PC-3 (cell line): ENCODE measurements around the gene ARHGEF28. TPM values are rescaled to one million over a fixed set of nuclear protein-coding genes. Genes with fewer than 3 reads are reported as not detected.

Experiments
- ATAC-seq: fragments of 200-7000 bp; cut with Tn5 transposase; 2 replicates; pipeline ENCODE4 v1.9.1; 2020; ENCODE audit warnings: mild to moderate bottlenecking, moderate library complexity
- BruUV-seq: library from RNA; stranded (reverse); fragments of 400-500 nt; replicated peaks from 2 replicates; lab custom pipeline; 2021; lab: Mats Ljungman, UMichigan
- CTCF ChIA-PET: fragments of 300-600 bp; sonication (Branson Sonifier 250); formaldehyde crosslinking; loops from one replicate; lab custom pipeline; 2022; ENCODE audit warnings: antibody characterized with exemption; lab: Charles Lee
- POLR2A ChIA-PET: fragments of 300-600 bp; sonication (Branson Sonifier 250); formaldehyde crosslinking; loops from one replicate; lab custom pipeline; 2022; ENCODE audit warnings: antibody characterized with exemption; ENCODE audit not compliant: unreplicated experiment; lab: Charles Lee
- DNase-seq: peaks from one replicate; pipeline ENCODE4 v3.0.0-alpha.2; 2015
- H2AFZ ChIP-seq: fragments of 300-600 bp; sonication (generic); 2 replicates; pipeline ENCODE4 v1.6.0; 2016; ENCODE audit warnings: antibody characterized with exemption, low read length
- H3F3A ChIP-seq: fragments of 300-600 bp; sonication (generic); one replicate; pipeline ENCODE4 v1.6.0; 2017; ENCODE audit warnings: antibody characterized with exemption, low read length, control low read depth, mild to moderate bottlenecking; ENCODE audit not compliant: unreplicated experiment
- H3K27ac ChIP-seq: fragments of 300-600 bp; sonication (generic); 2 replicates; pipeline ENCODE4 v1.5.1; 2016; ENCODE audit warnings: mild to moderate bottlenecking, low read length
- H3K27me3 ChIP-seq: fragments of 300-600 bp; sonication (generic); 2 replicates; pipeline ENCODE4 v1.6.1; 2016; ENCODE audit warnings: low read length, mixed read lengths
- H3K36me3 ChIP-seq: fragments of 300-600 bp; sonication (generic); 2 replicates; pipeline ENCODE4 v1.6.1; 2016; ENCODE audit warnings: low read depth, mixed run types, low read length, mixed read lengths
- H3K4me1 ChIP-seq: fragments of 300-600 bp; sonication (generic); 2 replicates; pipeline ENCODE4 v1.5.1; 2016; ENCODE audit warnings: low read length; ENCODE audit not compliant: insufficient read depth
- H3K4me2 ChIP-seq: fragments of 300-600 bp; sonication (generic); 2 replicates; pipeline ENCODE4 v1.6.0; 2016; ENCODE audit warnings: low read length
- H3K4me3 ChIP-seq: fragments of 300-600 bp; sonication (generic); 2 replicates; pipeline ENCODE4 v1.5.1; 2016; ENCODE audit warnings: mild to moderate bottlenecking, low read length, mixed read lengths
- H3K79me2 ChIP-seq: fragments of 300-600 bp; sonication (generic); 2 replicates; pipeline ENCODE4 v1.6.1; 2017; ENCODE audit warnings: low read length, mixed read lengths
- H3K9ac ChIP-seq: fragments of 300-600 bp; sonication (generic); 2 replicates; pipeline ENCODE4 v1.6.0; 2016; ENCODE audit warnings: mild to moderate bottlenecking, low read length
- H3K9me2 ChIP-seq: fragments of 300-600 bp; sonication (generic); replicated peaks from 2 replicates; pipeline ENCODE4 v1.6.1; 2016; ENCODE audit warnings: mixed run types, low read length, mixed read lengths
- H3K9me3 ChIP-seq: fragments of 300-600 bp; sonication (generic); 2 replicates; pipeline ENCODE4 v1.6.1; 2016; ENCODE audit warnings: low read length, mixed read lengths
- H4K20me1 ChIP-seq: fragments of 300-600 bp; sonication (generic); 2 replicates; pipeline ENCODE4 v1.6.1; 2016; ENCODE audit warnings: low read length, mixed read lengths
- EZH2 ChIP-seq: fragments of 300-600 bp; sonication (generic); IDR thresholded peaks from one replicate; pipeline ENCODE4 v1.6.1; 2017; ENCODE audit warnings: antibody characterized with exemption, mild to moderate bottlenecking, low read length; ENCODE audit not compliant: unreplicated experiment
- EZH2phosphoT487 ChIP-seq: fragments of 300-600 bp; sonication (generic); IDR thresholded peaks from 2 replicates; pipeline ENCODE4 v1.6.1; 2018; ENCODE audit warnings: mild to moderate bottlenecking, antibody characterized with exemption, low read length, borderline replicate concordance
- intact Hi-C: fragments of 100-400 bp; cut with micrococcal nuclease; formaldehyde crosslinking; loops from 2 replicates; pipeline ENCODE4 v1.9.0; 2023
- total RNA-seq: library from RNA; depleted of rRNA; stranded (reverse); fragments of >200 nt; gene quantifications from 2 replicates; pipeline ENCODE4 v1.2.3, GENCODE V29; 2014
- TF ChIP-seq, protein P1 (sequence below): fragments of 300-600 bp; sonication (generic); conservative IDR thresholded peaks from 2 replicates; pipeline ENCODE4 v1.5.1; 2017; ENCODE audit warnings: antibody characterized with exemption, low read depth, mild to moderate bottlenecking, low read length

ARHGEF28 gene
- total RNA-seq, 1 experiment from 2014 or later: 24.2 TPM

DNA sequence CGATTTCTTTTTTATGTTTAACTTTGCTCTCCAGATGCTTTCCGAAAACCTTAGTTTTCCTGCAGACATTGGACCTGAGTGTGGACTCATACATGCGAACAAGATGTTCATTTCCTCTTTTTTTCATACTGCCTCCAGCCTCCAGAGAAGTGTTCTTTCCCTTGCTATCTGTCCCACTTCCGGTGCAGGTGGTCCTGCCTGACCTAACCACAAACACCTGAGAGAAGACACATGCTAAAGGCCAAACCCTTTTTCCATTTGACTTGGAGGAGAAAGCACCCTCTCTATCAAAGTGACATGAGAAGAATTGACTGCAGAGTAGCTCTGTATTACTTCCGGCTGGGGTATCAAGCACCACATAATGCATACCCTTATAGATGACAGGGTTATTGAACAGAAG is 334.0 kb downstream of the ARHGEF28 start:
- Histone ChIP-seq H3K9me2 (no peaks in the 10 kb centered on the region), H3K4me3 (no peak overlapping the region), H3K4me1 (no peaks in the 10 kb centered on the region), H2AFZ (no peak overlapping the region), H3K36me3 (no peaks in the 10 kb centered on the region), H3K27me3 (no peaks in the 10 kb centered on the region), H3K9me3 (no peaks in the 10 kb centered on the region), H3K79me2 (no peaks in the 10 kb centered on the region), H3K27ac (no peak overlapping the region), H3K4me2 (no peak overlapping the region), H4K20me1 (no peaks in the 10 kb centered on the region), H3K9ac (no peak overlapping the region), H3F3A (no peaks in the 10 kb centered on the region)
- intact Hi-C loops: no loop called here
- DNase-seq: no peak
- no peak for ATAC-seq
- ChIA-PET CTCF (no interaction called here), POLR2A (no interaction called here)
- no TSS peak for BruUV-seq
- TF ChIP-seq, protein P1, sequence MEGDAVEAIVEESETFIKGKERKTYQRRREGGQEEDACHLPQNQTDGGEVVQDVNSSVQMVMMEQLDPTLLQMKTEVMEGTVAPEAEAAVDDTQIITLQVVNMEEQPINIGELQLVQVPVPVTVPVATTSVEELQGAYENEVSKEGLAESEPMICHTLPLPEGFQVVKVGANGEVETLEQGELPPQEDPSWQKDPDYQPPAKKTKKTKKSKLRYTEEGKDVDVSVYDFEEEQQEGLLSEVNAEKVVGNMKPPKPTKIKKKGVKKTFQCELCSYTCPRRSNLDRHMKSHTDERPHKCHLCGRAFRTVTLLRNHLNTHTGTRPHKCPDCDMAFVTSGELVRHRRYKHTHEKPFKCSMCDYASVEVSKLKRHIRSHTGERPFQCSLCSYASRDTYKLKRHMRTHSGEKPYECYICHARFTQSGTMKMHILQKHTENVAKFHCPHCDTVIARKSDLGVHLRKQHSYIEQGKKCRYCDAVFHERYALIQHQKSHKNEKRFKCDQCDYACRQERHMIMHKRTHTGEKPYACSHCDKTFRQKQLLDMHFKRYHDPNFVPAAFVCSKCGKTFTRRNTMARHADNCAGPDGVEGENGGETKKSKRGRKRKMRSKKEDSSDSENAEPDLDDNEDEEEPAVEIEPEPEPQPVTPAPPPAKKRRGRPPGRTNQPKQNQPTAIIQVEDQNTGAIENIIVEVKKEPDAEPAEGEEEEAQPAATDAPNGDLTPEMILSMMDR: no peak
- TF ChIP-seq EZH2phosphoT487 (no peak), EZH2 (no peak)

DNA sequence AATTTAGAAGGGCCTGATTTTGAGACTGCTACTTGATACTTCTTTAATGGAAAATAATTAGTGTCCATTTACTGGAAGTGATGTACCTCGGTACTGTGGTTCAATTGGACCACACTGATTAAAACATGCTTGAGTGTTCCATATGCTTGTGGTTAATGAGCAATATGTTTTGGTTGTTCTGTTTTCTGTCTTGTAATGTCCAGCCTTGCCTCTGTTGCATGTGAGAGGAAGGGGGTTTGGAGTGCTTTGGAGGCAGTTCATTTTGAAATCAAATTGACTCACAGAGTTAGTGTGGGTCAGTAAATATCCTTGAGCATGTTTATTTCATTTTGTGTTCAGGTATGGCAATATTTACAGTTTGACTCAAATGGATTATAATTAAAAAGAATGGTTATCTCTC is 334.4 kb downstream of the ARHGEF28 start:
- no peaks in the 10 kb centered on the region for H3K27me3 ChIP-seq
- POLR2A ChIA-PET: no interaction called here

DNA sequence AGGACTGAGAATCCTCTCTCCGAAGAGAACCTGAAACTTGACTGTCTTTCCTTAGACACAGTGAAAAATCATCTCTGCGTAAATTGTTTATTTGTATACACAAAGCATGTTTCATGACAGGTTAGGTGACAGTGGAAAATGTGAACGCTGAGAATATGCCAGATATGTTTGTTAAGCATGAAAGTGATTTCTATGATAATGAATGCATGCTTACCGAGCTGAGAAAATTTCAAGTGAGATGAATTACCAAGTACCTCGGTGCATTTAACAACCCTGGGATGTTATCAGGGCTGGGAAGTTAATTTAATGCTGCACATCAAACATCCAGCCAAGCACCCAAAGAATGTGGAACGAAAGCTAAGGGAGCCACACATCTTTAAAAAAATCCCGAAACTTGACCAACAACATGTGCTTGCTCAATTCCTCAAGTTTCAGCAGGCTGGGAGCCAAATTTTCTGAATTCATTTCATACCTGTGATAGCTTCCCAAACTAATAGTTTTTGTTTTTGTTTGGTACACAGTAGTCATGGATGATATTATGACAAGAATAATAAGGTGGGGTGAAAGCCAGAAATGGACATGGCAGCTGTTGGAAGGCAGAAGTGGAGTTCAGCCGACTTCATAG is 336.9 kb downstream of the ARHGEF28 start:
- Histone ChIP-seq H3K79me2 (no peaks in the 10 kb centered on the region), H3K36me3 (no peaks in the 10 kb centered on the region), H3K9me2 (no peaks in the 10 kb centered on the region), H3K9ac (no peak overlapping the region), H3K4me3 (no peak overlapping the region), H4K20me1 (no peaks in the 10 kb centered on the region), H3F3A (no peaks in the 10 kb centered on the region), H3K9me3 (no peaks in the 10 kb centered on the region), H3K27me3 (no peaks in the 10 kb centered on the region), H2AFZ (no peak overlapping the region), H3K4me1 (no peaks in the 10 kb centered on the region), H3K27ac (no peak overlapping the region), H3K4me2 (no peak overlapping the region)
- BruUV-seq: no TSS peak
- DNase-seq (peak; percentile 6), ATAC-seq (no peak)
- intact Hi-C loops: no loop called here
- POLR2A ChIA-PET: no interaction called here
- CTCF ChIA-PET: no interaction called here
- TF ChIP-seq EZH2 (no peak), EZH2phosphoT487 (no peak)
- TF ChIP-seq, protein P1: no peak

More for the DNA sequence above, 334.4 kb downstream of the ARHGEF28 start:
- H2AFZ ChIP-seq: no peak overlapping the region
- no peaks in the 10 kb centered on the region for H3K36me3 ChIP-seq
- H3F3A ChIP-seq: no peaks in the 10 kb centered on the region
- DNase-seq: no peak
- TF ChIP-seq EZH2phosphoT487 (no peak), EZH2 (no peak)
- TF ChIP-seq, protein P1: no peak
- CTCF ChIA-PET: no interaction called here
- H3K27ac ChIP-seq: no peak overlapping the region
- H3K9me3 ChIP-seq: no peaks in the 10 kb centered on the region
- H3K9ac ChIP-seq: no peak overlapping the region
- no peak overlapping the region for H3K4me3 ChIP-seq
- H3K4me2 ChIP-seq: no peak overlapping the region
- intact Hi-C loops: no loop called here
- no peaks in the 10 kb centered on the region for H3K79me2 ChIP-seq
- no peaks in the 10 kb centered on the region for H4K20me1 ChIP-seq
- no TSS peak for BruUV-seq
- H3K9me2 ChIP-seq: no peaks in the 10 kb centered on the region
- H3K4me1 ChIP-seq: no peaks in the 10 kb centered on the region
- no peak for ATAC-seq
